Mucosa of stomach (tissue), 1 donor: ENCODE results near the gene TUBGCP2.

Experiments
- H3K27me3 ChIP-seq: one replicate; pipeline ENCODE4 v1.7.0; 2013; ENCODE audit warnings: mild to moderate bottlenecking, low read length; ENCODE audit not compliant: control insufficient read depth, insufficient read depth
- H3K36me3 ChIP-seq: one replicate; pipeline ENCODE4 v1.7.0; 2013; ENCODE audit warnings: low read length; ENCODE audit not compliant: control insufficient read depth, insufficient read depth
- H3K4me1 ChIP-seq: one replicate; pipeline ENCODE4 v1.7.0; 2013; ENCODE audit warnings: mild to moderate bottlenecking, low read length; ENCODE audit not compliant: control insufficient read depth, insufficient read depth
- H3K4me3 ChIP-seq: one replicate; pipeline ENCODE4 v1.7.0; 2013; ENCODE audit warnings: low read length
- H3K9ac ChIP-seq: one replicate; pipeline ENCODE4 v1.7.0; 2013; ENCODE audit warnings: mild to moderate bottlenecking, low read length, moderate library complexity
- H3K9me3 ChIP-seq: one replicate; pipeline ENCODE4 v1.7.0; 2013; ENCODE audit warnings: mild to moderate bottlenecking, low read length, moderate library complexity; ENCODE audit not compliant: control insufficient read depth
- donor health status: Pancreatic carcinoma.

TUBGCP2 gene

DNA sequence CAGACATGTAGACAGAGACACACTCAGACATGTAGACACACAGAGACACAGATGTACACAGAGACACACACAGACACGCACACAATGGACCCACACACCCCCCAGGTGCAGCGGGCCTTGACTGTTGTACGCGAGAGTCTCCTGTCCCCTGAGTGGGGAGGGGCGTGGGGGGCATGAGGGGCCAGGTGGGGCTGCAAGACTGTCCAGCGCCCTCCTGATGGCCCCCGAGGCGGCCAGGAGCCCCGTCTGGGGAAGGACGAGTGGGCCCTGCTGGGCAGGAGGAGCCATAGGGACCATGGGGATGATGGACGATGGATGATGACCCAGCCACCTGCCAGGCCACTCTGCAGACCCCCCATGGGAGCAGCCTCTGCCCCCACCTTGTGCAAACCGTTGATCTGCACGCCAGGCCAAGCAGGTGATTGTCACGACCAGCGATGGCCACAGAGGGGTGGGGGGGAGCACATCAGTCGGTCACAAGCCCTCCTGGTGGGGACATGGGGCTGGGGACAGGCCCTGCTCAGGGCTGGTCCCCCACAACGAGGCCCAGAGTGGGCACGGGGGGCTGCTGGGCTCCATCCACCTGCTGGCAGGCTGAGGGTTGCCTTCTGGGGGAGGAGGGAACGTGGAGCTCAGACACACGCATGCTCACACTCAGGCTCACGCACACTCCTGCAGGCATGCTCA lies 59.4 kb downstream of the TUBGCP2 start:
- H3K9ac ChIP-seq, result no peak overlapping the region
- H3K4me3 ChIP-seq, result no peak overlapping the region
- peaks cover 44% of the 10 kb centered on the region for H3K27me3 ChIP-seq
- H3K4me1 ChIP-seq, result peaks cover 8% of the 10 kb centered on the region
- no peaks in the 10 kb centered on the region for H3K9me3 ChIP-seq
- no peaks in the 10 kb centered on the region for H3K36me3 ChIP-seq

DNA sequence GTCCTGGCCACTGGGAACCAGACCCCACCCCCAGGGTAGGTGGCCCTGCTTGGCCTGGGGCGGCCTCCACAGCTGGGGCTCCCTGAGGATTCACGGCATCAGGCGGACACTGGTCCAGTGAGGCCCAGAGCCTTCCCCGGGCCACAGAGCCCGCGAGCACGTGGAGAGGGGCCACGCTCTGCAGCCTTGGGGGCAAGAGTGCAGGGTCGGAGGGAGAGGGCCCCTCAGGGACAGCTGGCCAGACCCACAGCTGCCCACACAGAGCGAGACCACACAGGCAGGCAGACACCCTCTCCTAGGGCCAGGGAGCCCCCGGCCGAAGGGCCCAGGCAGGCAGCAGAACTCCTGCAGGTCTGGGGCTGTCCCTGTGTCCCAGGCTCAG lies 60.3 kb downstream of the TUBGCP2 start:
- H3K9me3 ChIP-seq, result no peaks in the 10 kb centered on the region
- H3K9ac ChIP-seq, result no peak overlapping the region
- H3K27me3 ChIP-seq, result peaks cover 44% of the 10 kb centered on the region
- peaks cover 8% of the 10 kb centered on the region for H3K4me1 ChIP-seq
- no peaks in the 10 kb centered on the region for H3K36me3 ChIP-seq
- H3K4me3 ChIP-seq, result no peak overlapping the region

DNA sequence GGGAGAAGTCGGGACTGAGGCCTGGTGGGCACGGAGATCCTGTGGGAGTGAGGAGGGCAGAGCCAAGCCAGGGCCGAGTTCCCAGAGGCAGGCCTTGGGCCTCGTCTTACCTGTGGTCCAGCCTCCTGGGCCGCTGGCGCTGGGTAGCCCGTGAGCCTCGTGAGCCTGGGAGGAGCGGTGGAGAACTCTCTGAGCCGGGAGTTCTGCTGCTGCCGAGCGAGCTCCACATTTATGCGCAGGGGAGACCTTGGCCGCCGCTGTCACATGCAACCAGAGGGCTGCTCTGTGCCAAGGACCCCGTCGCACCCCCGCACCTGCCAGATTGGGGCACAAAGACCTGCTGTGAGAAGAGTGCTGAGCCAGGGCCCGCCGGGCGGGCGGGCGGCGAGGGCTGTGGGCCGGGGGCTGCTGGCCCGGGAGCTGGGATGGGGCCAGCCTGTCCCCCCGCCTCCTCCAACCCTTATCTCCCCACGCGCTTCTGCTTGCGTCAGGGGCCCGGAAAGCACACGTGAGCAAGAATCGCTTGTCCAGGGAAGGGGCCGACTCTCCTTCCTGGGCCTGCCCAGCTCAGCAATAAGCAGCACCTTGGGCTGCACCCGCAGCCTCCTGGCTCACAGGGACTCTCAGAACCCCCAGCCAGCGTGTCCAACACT lies 60.9 kb downstream of the TUBGCP2 start:
- no peak overlapping the region for H3K9ac ChIP-seq
- H3K36me3 ChIP-seq, result no peaks in the 10 kb centered on the region
- H3K9me3 ChIP-seq, result no peaks in the 10 kb centered on the region
- H3K4me1 ChIP-seq, result peaks cover 8% of the 10 kb centered on the region
- no peak overlapping the region for H3K4me3 ChIP-seq
- H3K27me3 ChIP-seq, result peaks cover 48% of the 10 kb centered on the region

DNA sequence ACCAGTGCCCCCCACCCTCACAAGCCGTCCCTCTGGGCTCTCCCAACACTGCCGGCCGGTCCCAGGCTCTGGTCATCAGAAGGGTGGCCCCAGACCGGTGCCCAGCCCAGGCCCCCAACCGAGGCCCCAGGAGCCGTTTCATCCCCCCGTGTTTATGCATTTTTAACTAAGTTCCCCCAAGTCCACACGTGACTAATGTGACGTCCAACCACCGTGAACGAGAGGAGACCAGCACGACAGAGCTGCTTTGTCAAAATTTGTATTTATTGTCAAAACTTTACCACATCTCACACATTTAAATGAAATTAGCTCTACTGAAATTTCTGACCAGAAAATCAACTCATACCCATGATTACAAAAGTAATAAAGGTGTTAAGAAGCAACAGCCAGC lies 62.4 kb downstream of the TUBGCP2 start:
- H3K27me3 ChIP-seq, result peaks cover 59% of the 10 kb centered on the region

DNA sequence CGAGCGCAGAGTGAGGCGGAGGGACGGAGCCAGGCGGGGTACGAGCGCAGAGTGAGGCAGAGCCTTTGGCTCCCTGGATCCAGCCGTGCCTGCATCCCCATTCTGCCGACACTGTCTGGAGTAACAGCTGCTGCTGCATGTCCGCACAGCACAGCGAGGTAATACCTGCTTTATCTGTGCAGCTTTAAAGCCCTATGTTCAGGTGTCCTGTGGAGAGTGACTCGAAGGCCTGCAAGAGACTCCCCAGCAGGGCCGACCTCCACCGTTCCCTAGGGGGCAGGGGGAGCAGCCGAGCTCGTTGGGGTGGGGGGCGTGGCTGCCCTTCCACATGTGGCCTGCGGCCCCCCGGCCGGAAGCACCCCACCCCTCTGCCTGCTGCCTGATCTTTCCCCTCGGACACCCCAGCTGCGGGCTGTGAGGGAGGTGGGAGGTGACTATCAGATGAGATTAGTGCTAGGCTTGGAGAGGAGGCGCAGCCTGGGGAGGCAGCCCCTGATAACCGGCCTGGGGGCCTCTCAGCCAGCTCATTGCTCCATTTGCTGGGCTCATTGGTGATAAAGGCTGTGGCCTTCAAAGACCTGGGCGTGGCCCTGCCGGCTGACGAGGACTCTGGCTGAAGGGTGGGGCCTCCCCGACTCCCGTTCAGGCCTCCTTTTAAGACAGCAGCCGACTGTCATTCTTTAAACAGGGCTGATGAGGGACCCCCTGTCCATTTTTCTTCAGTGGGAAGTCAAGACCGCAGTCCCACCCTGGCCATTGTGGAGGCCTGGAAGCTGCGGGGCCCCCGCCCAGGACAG lies 63.0 kb downstream of the TUBGCP2 start:
- Histone ChIP-seq H3K9ac (no peak overlapping the region), H3K27me3 (peaks cover 64% of the 10 kb centered on the region), H3K4me3 (no peak overlapping the region)

More for the DNA sequence above, 62.4 kb downstream of the TUBGCP2 start:
- Histone ChIP-seq H3K9me3 (no peaks in the 10 kb centered on the region), H3K36me3 (no peaks in the 10 kb centered on the region), H3K4me3 (no peak overlapping the region), H3K9ac (no peak overlapping the region), H3K4me1 (peaks cover 8% of the 10 kb centered on the region)

DNA sequence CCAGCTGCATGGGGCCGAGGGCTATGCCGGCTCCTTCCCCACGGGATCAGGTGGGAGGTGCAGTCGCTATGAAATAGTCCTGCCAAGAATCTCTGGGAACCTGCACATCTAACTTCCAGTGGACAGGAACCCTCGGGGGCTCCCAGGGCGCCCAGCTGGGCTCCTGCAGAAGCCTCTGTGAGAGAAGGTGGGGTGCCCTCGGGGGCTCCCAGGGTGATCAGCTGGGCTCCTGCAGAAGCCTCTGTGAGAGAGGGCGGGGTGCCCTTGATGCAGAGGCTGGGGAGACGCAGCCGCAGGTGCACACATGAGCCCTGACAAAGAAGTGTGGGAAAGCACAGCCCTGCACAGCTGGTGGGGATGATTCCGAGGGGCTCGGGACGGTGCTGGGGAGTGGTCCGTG lies 65.1 kb downstream of the TUBGCP2 start:
- no peaks in the 10 kb centered on the region for H3K9me3 ChIP-seq
- no peak overlapping the region for H3K4me3 ChIP-seq
- H3K36me3 ChIP-seq, result no peaks in the 10 kb centered on the region
- no peak overlapping the region for H3K9ac ChIP-seq
- peaks cover 8% of the 10 kb centered on the region for H3K4me1 ChIP-seq
- H3K27me3 ChIP-seq, result peaks cover 64% of the 10 kb centered on the region

More for the DNA sequence above, 63.0 kb downstream of the TUBGCP2 start:
- no peaks in the 10 kb centered on the region for H3K9me3 ChIP-seq
- H3K4me1 ChIP-seq, result peaks cover 8% of the 10 kb centered on the region
- no peaks in the 10 kb centered on the region for H3K36me3 ChIP-seq

DNA sequence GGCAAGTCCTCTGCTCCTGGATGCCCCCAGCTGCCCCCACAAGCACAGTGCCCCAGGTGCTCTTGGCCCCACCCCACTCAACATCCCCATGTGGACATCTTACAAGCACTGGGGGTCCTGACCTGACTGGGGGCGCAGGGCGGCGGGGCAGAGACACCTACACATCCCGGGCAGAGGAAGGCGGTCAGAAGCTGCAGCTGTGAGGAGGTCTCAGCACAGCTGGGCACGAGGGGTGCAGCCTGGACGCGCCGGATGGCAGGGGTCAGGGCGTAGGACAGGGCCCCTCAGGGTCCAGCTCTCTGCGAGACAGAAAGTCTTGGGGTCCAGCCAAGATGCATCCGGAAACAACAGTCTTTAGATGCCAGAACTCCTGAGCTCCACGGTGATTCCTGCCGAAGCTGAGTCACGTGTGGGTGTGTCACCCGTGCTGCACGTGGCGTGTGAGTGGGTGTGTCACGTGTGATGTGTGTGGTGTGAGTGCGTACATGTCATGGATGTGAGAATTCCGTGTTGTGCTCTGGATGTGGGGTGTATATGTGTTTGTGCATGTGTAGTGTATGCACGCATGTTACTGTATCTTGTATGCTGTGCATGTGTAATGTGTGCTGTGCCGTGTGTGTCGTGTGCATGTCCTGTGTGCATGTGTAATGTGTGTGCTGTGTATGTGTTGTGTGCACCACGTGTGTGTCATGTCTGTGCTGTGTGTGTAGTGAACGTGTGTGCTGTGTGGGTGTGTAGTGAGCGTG lies 65.9 kb downstream of the TUBGCP2 start:
- H3K36me3 ChIP-seq, result no peaks in the 10 kb centered on the region
- peaks cover 8% of the 10 kb centered on the region for H3K4me1 ChIP-seq
- H3K4me3 ChIP-seq, result no peak overlapping the region
- H3K27me3 ChIP-seq, result peaks cover 67% of the 10 kb centered on the region
- H3K9me3 ChIP-seq, result no peaks in the 10 kb centered on the region
- no peak overlapping the region for H3K9ac ChIP-seq

DNA sequence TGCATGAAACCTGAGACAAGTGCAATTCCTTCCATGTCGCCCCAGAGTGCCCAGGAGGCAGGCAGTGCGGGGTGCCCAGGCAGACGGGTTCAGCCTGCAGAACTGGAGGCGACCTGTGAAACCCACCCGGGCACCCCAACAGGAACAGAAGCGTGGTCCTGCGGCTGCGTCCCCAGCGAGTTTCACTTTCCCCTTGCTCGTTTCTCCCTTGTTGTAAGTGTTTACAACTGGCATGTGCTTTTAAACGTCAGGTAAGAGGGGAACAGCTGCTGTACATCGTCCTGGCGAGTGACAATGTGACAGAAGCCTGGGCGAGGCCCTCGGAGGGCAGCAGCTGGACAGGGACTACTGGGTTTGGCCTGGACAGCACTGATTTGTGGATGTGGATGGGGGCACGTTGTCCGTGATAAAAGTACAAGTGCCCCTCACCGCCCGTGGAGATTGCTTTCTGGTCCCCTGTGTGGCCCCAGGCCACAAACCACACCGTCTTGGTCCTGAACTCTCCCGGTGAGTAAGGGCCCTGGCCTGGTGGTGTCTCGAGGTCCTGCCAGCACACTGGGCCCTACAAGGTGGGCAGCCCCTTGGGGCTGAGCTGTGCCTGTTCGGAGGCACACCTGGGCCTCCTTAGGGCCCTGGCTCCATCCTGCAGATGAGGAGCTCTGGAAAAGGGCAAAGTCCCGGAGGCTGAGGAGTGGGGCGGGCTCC lies 67.0 kb downstream of the TUBGCP2 start:
- no peak overlapping the region for H3K4me3 ChIP-seq

DNA sequence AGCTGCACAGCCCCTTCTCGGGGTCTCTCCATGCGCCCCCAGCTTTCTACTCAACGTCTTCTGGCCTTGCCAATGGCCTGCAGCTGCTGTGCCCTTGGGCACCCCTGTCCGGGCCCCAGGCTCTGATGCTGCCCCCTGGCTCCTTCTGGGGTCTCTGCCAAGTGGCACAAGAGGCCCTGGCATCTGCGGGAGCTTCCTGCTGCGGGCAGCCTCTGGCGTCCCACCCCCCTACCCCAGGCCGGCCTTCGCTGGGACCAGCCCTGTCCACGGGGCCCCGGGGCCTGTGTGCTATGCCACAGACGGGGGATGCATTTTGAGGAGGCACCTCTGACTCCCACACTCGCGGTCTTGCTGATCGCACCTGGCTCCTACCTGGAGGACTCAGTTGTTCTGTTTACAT lies 68.7 kb downstream of the TUBGCP2 start:
- H3K9me3 ChIP-seq, result no peaks in the 10 kb centered on the region
- H3K36me3 ChIP-seq, result no peaks in the 10 kb centered on the region
- H3K27me3 ChIP-seq, result peaks cover 76% of the 10 kb centered on the region
- H3K4me3 ChIP-seq, result no peak overlapping the region
- no peak overlapping the region for H3K9ac ChIP-seq
- no peaks in the 10 kb centered on the region for H3K4me1 ChIP-seq

More for the DNA sequence above, 67.0 kb downstream of the TUBGCP2 start:
- H3K9me3 ChIP-seq, result no peaks in the 10 kb centered on the region
- peaks cover 8% of the 10 kb centered on the region for H3K4me1 ChIP-seq
- peaks cover 72% of the 10 kb centered on the region for H3K27me3 ChIP-seq
- H3K36me3 ChIP-seq, result no peaks in the 10 kb centered on the region
- H3K9ac ChIP-seq, result no peak overlapping the region

DNA sequence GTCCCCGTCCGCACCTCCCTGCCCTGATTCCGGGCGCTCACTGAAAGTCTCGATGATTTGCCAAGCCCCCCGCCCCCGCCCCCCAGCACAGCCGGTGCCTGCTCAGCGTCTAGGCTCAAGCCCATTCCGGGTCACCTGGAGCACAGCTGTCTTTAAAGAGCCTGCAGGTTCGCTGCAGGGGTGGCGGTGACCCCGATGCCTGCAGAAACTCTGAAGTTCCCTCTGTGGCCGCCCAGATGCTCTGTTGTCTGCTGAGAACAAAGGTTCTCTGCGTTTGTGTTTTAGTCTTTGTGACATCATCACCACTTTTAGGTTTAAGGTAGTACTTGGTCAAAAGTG lies 70.2 kb downstream of the TUBGCP2 start:
- Histone ChIP-seq H3K4me1 (no peaks in the 10 kb centered on the region), H3K9me3 (no peaks in the 10 kb centered on the region), H3K4me3 (no peak overlapping the region), H3K9ac (no peak overlapping the region), H3K36me3 (no peaks in the 10 kb centered on the region), H3K27me3 (peaks cover 85% of the 10 kb centered on the region)

DNA sequence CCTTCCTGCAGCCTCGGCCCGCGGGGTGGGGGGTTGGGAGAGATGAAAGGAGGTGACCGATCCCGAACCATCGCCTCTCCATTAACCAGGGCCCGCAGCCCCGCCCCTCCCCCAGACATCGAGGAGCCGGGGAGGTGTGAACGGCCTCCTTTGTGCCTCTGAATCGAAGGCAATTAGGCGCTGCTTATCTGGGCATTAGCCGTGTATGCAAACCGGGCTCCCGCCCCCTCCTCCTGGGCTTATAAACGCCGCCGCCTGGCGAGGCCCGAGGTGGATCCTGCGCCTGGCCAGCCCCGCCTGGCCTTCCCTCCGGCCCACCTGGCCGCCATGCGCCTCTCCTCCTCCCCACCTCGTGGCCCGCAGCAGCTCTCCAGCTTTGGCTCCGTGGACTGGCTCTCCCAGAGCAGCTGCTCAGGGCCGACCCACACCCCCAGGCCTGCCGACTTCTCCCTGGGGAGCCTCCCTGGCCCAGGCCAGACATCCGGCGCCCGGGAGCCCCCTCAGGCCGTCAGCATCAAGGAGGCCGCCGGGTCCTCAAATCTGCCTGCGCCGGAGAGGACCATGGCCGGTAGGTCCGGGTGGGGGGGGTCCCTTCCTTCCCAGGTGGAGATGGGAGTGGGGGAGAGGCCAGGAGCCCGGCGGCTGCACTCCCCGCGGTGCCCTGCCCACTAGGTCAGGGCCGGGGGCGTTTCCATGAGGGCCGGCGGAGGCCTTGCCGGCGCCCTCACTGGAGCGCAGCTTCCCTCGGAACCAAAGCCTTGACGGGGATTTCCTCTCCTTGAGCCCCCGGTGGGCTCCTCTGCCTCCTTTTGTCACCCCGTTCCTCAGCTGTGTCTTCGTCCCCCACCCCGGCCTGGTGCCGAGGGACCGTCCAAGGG lies 70.8 kb downstream of the TUBGCP2 start, which contains the start of gene VENTX:
VENTX (plus strand) TSS at position 268 of the 878 bp plus-strand sequence; CDS start at position 328, 60 bp downstream.
- H3K36me3 ChIP-seq, result no peaks in the 10 kb centered on the region
- no peak within 1 kb of the TSS for H3K4me3 ChIP-seq
- H3K27me3 ChIP-seq, result peaks cover 86% of the 10 kb centered on the region
- no peaks in the 10 kb centered on the region for H3K9me3 ChIP-seq
- no peak within 1 kb of the TSS for H3K9ac ChIP-seq
- H3K4me1 ChIP-seq, result no peaks in the 10 kb centered on the region
